HepG2 (cell line): ENCODE measurements around the gene TBX3. TPM values are rescaled to one million over a fixed set of nuclear protein-coding genes. Genes with fewer than 3 reads are reported as not detected.

Experiments used
- ATAC-seq: fragments of 200-7000 bp; cut with Tn5 transposase; 3 replicates; pipeline ENCODE4 v1.9.1; 2020; ENCODE audit warnings: mild to moderate bottlenecking, moderate library complexity
- BruUV-seq: library from RNA; stranded (reverse); fragments of 400-500 nt; replicated peaks from 2 replicates; lab custom pipeline; 2021; lab: Mats Ljungman, UMichigan
- CTCF ChIA-PET: fragments of 300-600 bp; formaldehyde crosslinking; extraction: SDS; loops from one replicate; lab custom pipeline; 2021; ENCODE audit warnings: low total read pairs, inconsistent platforms, low intra/inter-chr PET ratio; lab: Yijun Ruan, JAX
- POLR2A ChIA-PET: fragments of 350-600 bp; sonication (Branson Sonifier 250); formaldehyde crosslinking; loops from one replicate; lab custom pipeline; 2020; ENCODE audit warnings: antibody characterized with exemption, inconsistent platforms; lab: Yijun Ruan, JAX
- DNase-seq: peaks from one replicate; pipeline ENCODE4 v3.0.0-alpha.2; 2015; ENCODE audit warnings: low spot score
- FAIRE-seq: peaks from 3 replicates; lab custom pipeline; 2011; peaks lifted over from hg19 to GRCh38; lab: Jason Lieb, UNC
- H2AFZ ChIP-seq: one replicate; pipeline ENCODE4 v1.6.1; 2011; ENCODE audit warnings: low read length, inconsistent platforms
- H3K27ac ChIP-seq: fragments of 300-600 bp; 3 replicates; pipeline ENCODE4 v1.8.0; 2011; ENCODE audit warnings: mixed run types, mild to moderate bottlenecking, mixed read lengths, low read length, inconsistent platforms; ENCODE audit not compliant: insufficient read depth; ENCODE audit errors: extremely low read length
- H3K27me3 ChIP-seq, 2 experiments: fragments of 200-600 bp in 1 of 2; 2 replicates in 1 of 2; 3 replicates in 1 of 2; pipeline versions ENCODE4 v1.6.0 to v1.8.0; 2011; ENCODE audit warnings: low read length in 2 of 2, mild to moderate bottlenecking in 2 of 2, moderate library complexity in 2 of 2, inconsistent platforms in 1 of 2; ENCODE audit not compliant: insufficient read depth in 2 of 2, control insufficient read depth in 1 of 2
- H3K36me3 ChIP-seq, 2 experiments: fragments of 200-600 bp in 1 of 2; replicated peaks in 1 of 2; 2 replicates in 1 of 2; 3 replicates in 1 of 2; pipeline versions ENCODE4 v1.5.1 to v1.8.0; 2011; ENCODE audit warnings: low read length in 2 of 2, inconsistent platforms in 1 of 2; ENCODE audit not compliant: insufficient read depth in 2 of 2, control insufficient read depth in 1 of 2
- H3K4me1 ChIP-seq: 2 replicates; pipeline ENCODE4 v1.5.1; 2012; ENCODE audit warnings: low read length, inconsistent platforms; ENCODE audit not compliant: insufficient read depth
- H3K4me2 ChIP-seq: 2 replicates; pipeline ENCODE4 v1.6.0; 2011; ENCODE audit warnings: low read depth, low read length, inconsistent platforms
- H3K4me3 ChIP-seq, 3 experiments: fragments of 200-600 bp in 1 of 3; sonication (generic), shearing (Covaris generic) in 1 of 3; replicated peaks in 1 of 3; 2 replicates each; pipeline ENCODE4 v1.5.1; 2011 to 2016; ENCODE audit warnings: low read length in 3 of 3, inconsistent platforms in 2 of 3, low read depth in 2 of 3, mild to moderate bottlenecking in 2 of 3, control low read depth in 1 of 3, mixed read lengths in 1 of 3; ENCODE audit not compliant: insufficient read depth in 1 of 3
- H3K79me2 ChIP-seq: one replicate; pipeline ENCODE4 v1.6.1; 2011; ENCODE audit warnings: low read length, inconsistent platforms; ENCODE audit not compliant: insufficient read depth
- H3K9ac ChIP-seq: 2 replicates; pipeline ENCODE4 v1.6.0; 2011; ENCODE audit warnings: mild to moderate bottlenecking, low read depth, low read length, inconsistent platforms; ENCODE audit not compliant: insufficient read depth
- H3K9me3 ChIP-seq: 2 replicates; pipeline ENCODE4 v1.5.1; 2012; ENCODE audit warnings: mild to moderate bottlenecking, low read length
- H4K20me1 ChIP-seq: 2 replicates; pipeline ENCODE4 v1.6.0; 2011; ENCODE audit warnings: inconsistent platforms, mild to moderate bottlenecking, low read length, moderate library complexity; ENCODE audit not compliant: insufficient read depth
- CBX2 ChIP-seq, 2 experiments: fragments of 200-600 bp in 1 of 2; sonication (generic); formaldehyde crosslinking in 1 of 2; IDR thresholded peaks; 2 replicates each; pipeline versions ENCODE4 v1.7.0 to v1.8.1; 2018 to 2022; ENCODE audit warnings: low read depth in 2 of 2, low read length in 1 of 2, mild to moderate bottlenecking in 1 of 2, missing genetic modification reagents in 1 of 2
- HMG20B ChIP-seq: conservative IDR thresholded peaks from 2 replicates; pipeline ENCODE4 v1.6.1; 2016; ENCODE audit warnings: missing genetic modification reagents, missing compliant biosample characterization
- HNRNPH1 ChIP-seq: fragments of 200-400 bp; formaldehyde crosslinking; optimal IDR thresholded peaks from 2 replicates; pipeline ENCODE3; 2017; ENCODE audit warnings: mild to moderate bottlenecking, low read depth, low read length
- JUN ChIP-seq: sonication (generic); formaldehyde crosslinking; IDR thresholded peaks from 2 replicates; pipeline ENCODE4 v1.4.0; 2020; ENCODE audit warnings: mild to moderate bottlenecking, missing genetic modification reagents
- POLR2A ChIP-seq, 2 experiments: IDR thresholded peaks; 2 replicates each; pipeline ENCODE4 v1.6.1; 2011; ENCODE audit warnings: low read depth in 2 of 2, low read length in 2 of 2, mild to moderate bottlenecking in 1 of 2, moderate library complexity in 1 of 2; ENCODE audit not compliant: insufficient read depth in 1 of 2
- RFX1 ChIP-seq: fragments of 450-650 bp; IDR thresholded peaks from 2 replicates; pipeline ENCODE4 v1.6.1; 2017
- SNAI1 ChIP-seq: sonication (generic); formaldehyde crosslinking; IDR thresholded peaks from 2 replicates; pipeline ENCODE4 v1.5.0; 2020; ENCODE audit warnings: mild to moderate bottlenecking, missing genetic modification reagents, borderline replicate concordance
- SP4 ChIP-seq: sonication (generic); formaldehyde crosslinking; IDR thresholded peaks from 2 replicates; pipeline ENCODE4 v1.8.1; 2023; ENCODE audit warnings: mild to moderate bottlenecking, missing genetic modification reagents
- ZBTB38 ChIP-seq: sonication (generic); formaldehyde crosslinking; IDR thresholded peaks from 2 replicates; pipeline ENCODE4 v1.5.1; 2020; ENCODE audit warnings: mild to moderate bottlenecking, missing genetic modification reagents
- ZBTB7B ChIP-seq: sonication (generic); formaldehyde crosslinking; IDR thresholded peaks from 2 replicates; pipeline ENCODE4 v1.4.0; 2020; ENCODE audit warnings: missing genetic modification reagents
- ZFX ChIP-seq: sonication (generic); formaldehyde crosslinking; IDR thresholded peaks from 2 replicates; pipeline ENCODE4 v1.4.0; 2020; ENCODE audit warnings: mild to moderate bottlenecking, low read depth, missing genetic modification reagents, moderate library complexity
- ZMAT3 ChIP-seq: sonication (generic); formaldehyde crosslinking; conservative IDR thresholded peaks from 2 replicates; pipeline ENCODE4 v1.7.0; 2021; ENCODE audit warnings: missing genetic modification reagents
- WGBS: methylation state at CpG from one replicate; pipeline ENCODE4 v1.1.6; 2017; ENCODE audit warnings: low lambda C conversion rate; 5-methylcytosine and 5-hydroxymethylcytosine counted together
- in situ Hi-C: cut with HindIII; loops from 2 replicates; pipeline ENCODE4 v1.10.0; 2017; ENCODE audit warnings: low pct_unique_long_range_greater_than_20kb; ENCODE audit not compliant: extremely low pct_ligation_motif_present
- intact Hi-C: fragments of 100-400 bp; cut with micrococcal nuclease; formaldehyde crosslinking; loops from one replicate; pipeline ENCODE4 v1.10.0; 2022; ENCODE audit not compliant: unreplicated experiment
- polyA plus RNA-seq, 8 experiments: library from polyadenylated mRNA; depleted of rRNA in 3 of 8; stranded (reverse) in 7 of 8; unstranded in 1 of 8; fragments of >200 nt; fragmentation: Illumina TruSeq in 4 of 8; extraction: Trizol in 4 of 8; gene quantifications; 2 replicates each; pipeline versions ENCODE4 v1.2.1 to v1.2.3, GENCODE V29; 2011 to 2016; ENCODE audit warnings: low read depth in 4 of 8, missing spikeins in 1 of 8, mixed read lengths in 1 of 8; ENCODE audit not compliant: insufficient read depth in 1 of 8
- total RNA-seq, 5 experiments: library from RNA; depleted of rRNA; stranded (reverse); fragments of >200 nt; fragmentation: Illumina TruSeq; extraction: Trizol; gene quantifications; 2 replicates each; pipeline ENCODE4 v1.2.3, GENCODE V29; 2016; ENCODE audit warnings: low read depth in 1 of 5
- TF ChIP-seq, protein P1 (sequence below): IDR thresholded peaks from 2 replicates; pipeline ENCODE4 v1.6.1; 2018; ENCODE audit warnings: missing genetic modification reagents, mild to moderate bottlenecking, missing compliant biosample characterization
- TF ChIP-seq, protein P2 (sequence below): IDR thresholded peaks from 2 replicates; pipeline ENCODE4 v1.6.1; 2012; ENCODE audit warnings: inconsistent platforms
- TF ChIP-seq, protein P3 (sequence below): sonication (generic); IDR thresholded peaks from 2 replicates; pipeline ENCODE4 v1.6.1; 2016; ENCODE audit warnings: low read depth, borderline replicate concordance
- TF ChIP-seq, protein P4 (sequence below): sonication (generic); formaldehyde crosslinking; IDR thresholded peaks from 2 replicates; pipeline ENCODE4 v1.4.0; 2020; ENCODE audit warnings: mild to moderate bottlenecking, missing genetic modification reagents

Gene TBX3
- total and polyA plus RNA-seq, 2 of the 13 experiments (the other 11 are each of a cell fraction or from before 2014, with no cell fraction given) = 27.1 to 42.4 TPM

DNA sequence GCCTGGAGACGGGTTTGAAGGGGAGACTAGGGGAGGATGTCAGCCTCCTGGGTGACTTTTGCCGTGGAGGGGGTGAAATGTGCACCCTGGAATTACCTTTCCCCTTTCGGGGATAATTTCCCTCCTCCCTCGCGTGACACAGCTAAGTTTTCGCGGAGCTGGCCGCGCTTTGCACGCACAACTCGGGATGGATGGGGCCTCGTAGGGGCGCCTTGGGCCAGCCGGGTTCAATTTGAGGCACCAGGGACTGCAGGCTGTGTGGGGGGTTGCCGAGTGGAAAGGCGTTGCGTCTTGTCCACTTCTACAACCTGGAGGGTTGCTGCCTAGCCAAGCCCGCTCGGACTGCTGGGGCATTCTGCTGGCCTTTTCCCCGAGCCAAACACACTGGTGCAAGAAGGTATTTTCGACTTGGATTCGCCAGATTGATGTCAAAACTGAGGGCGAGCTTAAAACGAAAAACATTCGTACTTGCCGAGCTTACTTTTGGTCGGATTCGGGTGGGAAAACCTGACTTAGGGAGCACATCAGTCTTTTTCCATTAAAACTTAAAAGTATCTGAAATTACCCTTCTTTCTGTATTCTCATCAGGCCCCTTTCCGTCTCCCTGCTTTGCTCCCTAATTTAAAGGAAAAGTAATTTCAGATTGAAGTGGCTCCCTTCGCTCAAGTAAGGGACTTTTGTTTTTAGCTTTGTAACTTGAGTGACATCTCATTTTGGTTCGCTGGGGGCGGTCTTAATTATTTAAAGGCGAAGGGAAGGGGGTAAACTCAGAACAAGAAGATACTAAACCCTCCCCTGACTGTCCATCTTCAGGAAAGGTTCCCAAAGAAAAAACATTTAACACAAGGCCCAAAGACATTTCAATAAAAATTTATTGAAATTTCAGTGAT is 14.3 kb downstream of the TBX3 start (continued):
- TF ChIP-seq ZFX (0 out of 2 replicates have a peak, but pooled peaks have one; percentile 15), HMG20B (CRISPR knock-in tag) (0 out of 2 replicates have a peak, but pooled peaks have one; percentile 30), CBX2 (IDR thresholded peaks at IDR 0.05; ENCODE audit: low read depth, low read length) (no peak), CBX2 (CRISPR knock-in tag; IDR thresholded peaks at IDR 0.05; ENCODE audit: low read depth) (no peak)
- TF ChIP-seq, protein P1, sequence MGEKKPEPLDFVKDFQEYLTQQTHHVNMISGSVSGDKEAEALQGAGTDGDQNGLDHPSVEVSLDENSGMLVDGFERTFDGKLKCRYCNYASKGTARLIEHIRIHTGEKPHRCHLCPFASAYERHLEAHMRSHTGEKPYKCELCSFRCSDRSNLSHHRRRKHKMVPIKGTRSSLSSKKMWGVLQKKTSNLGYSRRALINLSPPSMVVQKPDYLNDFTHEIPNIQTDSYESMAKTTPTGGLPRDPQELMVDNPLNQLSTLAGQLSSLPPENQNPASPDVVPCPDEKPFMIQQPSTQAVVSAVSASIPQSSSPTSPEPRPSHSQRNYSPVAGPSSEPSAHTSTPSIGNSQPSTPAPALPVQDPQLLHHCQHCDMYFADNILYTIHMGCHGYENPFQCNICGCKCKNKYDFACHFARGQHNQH (CRISPR knock-in tag) = peak; percentile 47; the same call in 1 of the 2 replicates
- TF ChIP-seq, all 625 proteins: peak for 69

DNA sequence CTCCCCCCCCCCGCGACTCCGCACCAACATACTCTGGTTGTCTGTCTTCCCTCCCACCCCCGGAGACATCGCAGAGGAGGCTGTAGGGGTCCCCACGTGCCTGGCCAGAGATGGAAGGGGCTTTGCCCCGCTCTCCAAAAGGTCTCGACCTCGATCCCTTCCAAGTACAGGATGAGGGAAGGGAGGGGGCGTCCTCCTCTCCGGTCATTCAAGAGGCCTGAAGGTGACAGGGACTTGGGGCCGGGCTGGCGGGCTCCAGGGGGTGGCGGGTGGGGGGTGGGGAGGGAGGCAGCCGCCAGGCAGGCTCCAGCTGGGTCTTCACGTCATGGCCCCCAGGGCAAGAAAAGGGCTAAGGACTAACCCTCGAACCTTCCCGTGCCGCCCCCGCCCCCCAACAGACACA is 15.1 kb downstream of the TBX3 start:
- intact Hi-C loops = loop anchor here (1.0 to 5.0 kb wide), 5 partner anchors 44 to 1103 kb away; no protein-coding TSS in a partner anchor
- 3% methylated on average over 13 of the region's 20 CpGs for WGBS
- Histone ChIP-seq H4K20me1 (peaks cover 11% of the 10 kb centered on the region; the same call in 1 of the 2 replicates), H2AFZ (no peak overlapping the region), H3K27me3 (no peaks in the 10 kb centered on the region), H3K4me1 (peaks cover 49% of the 10 kb centered on the region), H3K9ac (peak overlapping the region; percentile 80), H3K27ac (peak overlapping the region; percentile 79), H3K9me3 (no peaks in the 10 kb centered on the region), H3K79me2 (peaks cover 9% of the 10 kb centered on the region), H3K4me3 (peak overlapping the region; percentile 52 to 81 (median 79)), H3K4me2 (peak overlapping the region; percentile 87), H3K36me3 (peaks cover 11 to 26% of the 10 kb centered on the region in 2 experiments; a peak in 4 of 5 replicates)
- in situ Hi-C loops = loop anchor here (5.0 to 25.0 kb wide), 7 partner anchors 42 to 1243 kb away; no protein-coding TSS in a partner anchor
- DNase-seq (peak; percentile 45), ATAC-seq (peak; percentile 23), FAIRE-seq (no peak)
- POLR2A ChIA-PET = interaction anchor here (0.9 to 8.2 kb wide), 13 partner anchors 10 to 788 kb away, joined by 3 to 101 read pairs (median 6); partner anchors contain the start of gene TBX3
- CTCF ChIA-PET = interaction anchor here (2.4 kb wide), 1 partner anchor 729 kb away, joined by 23 read pairs; no protein-coding TSS in a partner anchor
- BruUV-seq = no TSS peak
- TF ChIP-seq JUN (CRISPR knock-in tag) (no peak), ZMAT3 (CRISPR knock-in tag) (0 out of 2 replicates have a peak, but pooled peaks have one; percentile 22), HNRNPH1 (peak; percentile 69), ZBTB7B (no peak), POLR2A (IDR thresholded peaks at IDR 0.05; ENCODE audit: insufficient read depth in 1 of 2, low read depth in 2 of 2, low read length in 2 of 2) (0 out of 4 replicates have a peak, but pooled peaks of 1 of the 2 experiments have one; percentile 13), ZBTB38 (CRISPR knock-in tag) (no peak), SP4 (CRISPR knock-in tag) (peak; percentile 39; the same call in 1 of the 2 replicates), SNAI1 (CRISPR knock-in tag) (0 out of 2 replicates have a peak, but pooled peaks have one; percentile 28), RFX1 (no peak)
- TF ChIP-seq, protein P2, sequence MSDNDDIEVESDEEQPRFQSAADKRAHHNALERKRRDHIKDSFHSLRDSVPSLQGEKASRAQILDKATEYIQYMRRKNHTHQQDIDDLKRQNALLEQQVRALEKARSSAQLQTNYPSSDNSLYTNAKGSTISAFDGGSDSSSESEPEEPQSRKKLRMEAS = peak; percentile 38; the same call in 1 of the 2 replicates
- TF ChIP-seq, protein P3, sequence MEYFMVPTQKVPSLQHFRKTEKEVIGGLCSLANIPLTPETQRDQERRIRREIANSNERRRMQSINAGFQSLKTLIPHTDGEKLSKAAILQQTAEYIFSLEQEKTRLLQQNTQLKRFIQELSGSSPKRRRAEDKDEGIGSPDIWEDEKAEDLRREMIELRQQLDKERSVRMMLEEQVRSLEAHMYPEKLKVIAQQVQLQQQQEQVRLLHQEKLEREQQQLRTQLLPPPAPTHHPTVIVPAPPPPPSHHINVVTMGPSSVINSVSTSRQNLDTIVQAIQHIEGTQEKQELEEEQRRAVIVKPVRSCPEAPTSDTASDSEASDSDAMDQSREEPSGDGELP = peak; percentile 62; the same call in 1 of the 2 replicates
- TF ChIP-seq, protein P4, sequence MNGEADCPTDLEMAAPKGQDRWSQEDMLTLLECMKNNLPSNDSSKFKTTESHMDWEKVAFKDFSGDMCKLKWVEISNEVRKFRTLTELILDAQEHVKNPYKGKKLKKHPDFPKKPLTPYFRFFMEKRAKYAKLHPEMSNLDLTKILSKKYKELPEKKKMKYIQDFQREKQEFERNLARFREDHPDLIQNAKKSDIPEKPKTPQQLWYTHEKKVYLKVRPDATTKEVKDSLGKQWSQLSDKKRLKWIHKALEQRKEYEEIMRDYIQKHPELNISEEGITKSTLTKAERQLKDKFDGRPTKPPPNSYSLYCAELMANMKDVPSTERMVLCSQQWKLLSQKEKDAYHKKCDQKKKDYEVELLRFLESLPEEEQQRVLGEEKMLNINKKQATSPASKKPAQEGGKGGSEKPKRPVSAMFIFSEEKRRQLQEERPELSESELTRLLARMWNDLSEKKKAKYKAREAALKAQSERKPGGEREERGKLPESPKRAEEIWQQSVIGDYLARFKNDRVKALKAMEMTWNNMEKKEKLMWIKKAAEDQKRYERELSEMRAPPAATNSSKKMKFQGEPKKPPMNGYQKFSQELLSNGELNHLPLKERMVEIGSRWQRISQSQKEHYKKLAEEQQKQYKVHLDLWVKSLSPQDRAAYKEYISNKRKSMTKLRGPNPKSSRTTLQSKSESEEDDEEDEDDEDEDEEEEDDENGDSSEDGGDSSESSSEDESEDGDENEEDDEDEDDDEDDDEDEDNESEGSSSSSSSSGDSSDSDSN = peak; percentile 20; the same call in 1 of the 2 replicates
